Heart right ventricle (tissue), 16 donors: ENCODE results near the gene FAM229A. TPM values are rescaled to one million over a fixed set of nuclear protein-coding genes. Genes with fewer than 3 reads are reported as not detected.

Experiments
- ATAC-seq, 8 donors: fragments of 200-7000 bp; cut with Tn5 transposase; one replicate each; pipeline ENCODE4 v1.9.1; 2020; ENCODE audit warnings: mild to moderate bottlenecking in 8 of 8, moderate library complexity in 8 of 8, moderate number of reproducible peaks in 1 of 8
- DNase-seq, 2 donors: peaks; one replicate each; pipeline ENCODE4 v3.0.0-alpha.2; 2020
- H3K27ac ChIP-seq, 10 donors: fragments of 200-600 bp; sonication (generic) in 2 of 10; one replicate each; pipeline versions ENCODE4 v1.5.0 to v1.8.0; 2020 to 2022; ENCODE audit warnings: mild to moderate bottlenecking in 3 of 10
- H3K27me3 ChIP-seq, 7 donors: fragments of 200-600 bp; one replicate each; pipeline ENCODE4 v1.8.0; 2021 to 2022; ENCODE audit warnings: mild to moderate bottlenecking in 2 of 7
- H3K36me3 ChIP-seq, 9 donors: fragments of 200-600 bp; sonication (generic) in 1 of 9; one replicate each; pipeline versions ENCODE4 v1.5.0 to v1.8.0; 2020 to 2022; ENCODE audit warnings: mild to moderate bottlenecking in 2 of 9
- H3K4me1 ChIP-seq, 9 donors: fragments of 200-600 bp; sonication (generic) in 1 of 9; one replicate each; pipeline versions ENCODE4 v1.5.0 to v1.8.0; 2020 to 2022; ENCODE audit warnings: mild to moderate bottlenecking in 4 of 9
- H3K4me3 ChIP-seq, 10 donors: fragments of 200-600 bp; sonication (generic) in 2 of 10; one replicate each; pipeline versions ENCODE4 v1.5.0 to v1.8.0; 2020 to 2022; ENCODE audit warnings: mild to moderate bottlenecking in 7 of 10, moderate library complexity in 2 of 10
- H3K9me3 ChIP-seq, 11 donors: fragments of 200-600 bp in 10 of 11; sonication (generic) in 2 of 11; one replicate each; pipeline versions ENCODE4 v1.5.0 to v1.8.0; 2013 to 2022; ENCODE audit warnings: mild to moderate bottlenecking in 2 of 11, control low read depth in 1 of 11, moderate library complexity in 1 of 11
- CTCF ChIP-seq, 9 donors: fragments of 200-600 bp; sonication (generic) in 2 of 9; IDR thresholded peaks; one replicate each; pipeline versions ENCODE4 v1.5.0 to v1.8.0; 2021 to 2022; ENCODE audit warnings: antibody characterized with exemption in 9 of 9, mild to moderate bottlenecking in 5 of 9, moderate library complexity in 1 of 9
- WGBS, 2 donors: extraction: QIAGEN DNeasy Blood & Tissue Kit; methylation state at CpG; one replicate each; pipeline ENCODE4 v1.1.7; 2013; ENCODE audit warnings: inconsistent platforms in 1 of 2; 5-methylcytosine and 5-hydroxymethylcytosine counted together
- intact Hi-C, 10 donors: fragments of 100-400 bp; cut with DNase I; formaldehyde crosslinking; loops; one replicate each; pipeline versions ENCODE4 v1.11.1 to v1.14.2; 2022
- polyA plus RNA-seq, 2 donors: library from polyadenylated mRNA; stranded (reverse); fragments of 200-250 nt; gene quantifications; one replicate each; pipeline ENCODE4 v1.2.3, GENCODE V29; 2013
- total RNA-seq, 10 donors: library from RNA; stranded (reverse); fragmentation: NEBNext Ultra II Directional in 3 of 10; extraction: Animal tissue kit (Norgen Biotek cat#: 25700) in 3 of 10; gene quantifications; one replicate each; pipeline versions ENCODE4 v1.2.1 to v1.2.4, GENCODE V29; 2021 to 2023
- donor health status: Arrhythmogenic right ventricular cardiomyopathy.
- donor health status: ischemic (EF 13 %, LVEDD 7.1; RV severe dilation, severe dysfunction).
- donor health status: healthy with polysubstance abuse.
- donor health status: DM: no; HTN: yes; CAD: no.
- donor health status: DM: no; HTN: no; CAD: no.
- donor health status: ischemic (EF 25% LVEDD 6.9; RV normal size, moderate dysfunction).
- donor health status: ischemic (EF 25% LVEDD 5.7; RV mildly dilated, moderate dysfunction).
- donor health status: healthy.
- donor health status: DM: yes; HTN: yes; CAD: no.
- donor health status: Ischemic cardiomyopathy.
- donor health status: ischemic (EF 35%, LVEDD 5.7; RV mildly dilated, moderate dysfunction).
- donor health status: nonischemic (EF 11% LVEDD 7.7; RV severe dilation, severe dysfunction).
- donor health status: DM: yes; HTN: yes; CAD: no.
- donor health status: PGD.
- donor health status: ischemic (EF 29% LVEDD 5.4; RV normal size, mild dysfunction).
- donor health status: nonischemic (EF 23%, LVEDD 6.1; RV moderate dilation, normal function).

The FAM229A gene
- total and polyA plus RNA-seq, 12 donors, result 0.93 to 13.4 (median 2.3) TPM

GRCh38 chr1:32336963-32337675, 25.2 kb downstream of the FAM229A start:
- ATAC-seq (peak in 7 of 8 donors; percentile 16 to 52 (median 40)), DNase-seq (peak in 1 of 2 donors; percentile 52)
- no peak for TF ChIP-seq CTCF (IDR thresholded peaks at IDR 0.05)
- peak overlapping the region in 9 of 10 donors; percentile 62 to 89 (median 85) for H3K27ac ChIP-seq
- intact Hi-C loops, result loop anchor here in 1 of 10 donors (5.0 kb wide), 1 partner anchor 55 kb away; the partner anchor contains the start of gene BSDC1
- no peaks in the 10 kb centered on the region for H3K9me3 ChIP-seq
- 45 to 71% methylated on average over 8 of the region's 8 CpGs for WGBS, 2 donors
- peaks cover 0 to 11% (median 0%) of the 10 kb centered on the region in 7 donors for H3K27me3 ChIP-seq
- H3K4me1 ChIP-seq, result peaks cover 0 to 65% (median 44%) of the 10 kb centered on the region in 9 donors
- peak overlapping the region in 3 of 10 donors; percentile 72 to 77 (median 74) for H3K4me3 ChIP-seq
- peaks cover 0 to 24% (median 11%) of the 10 kb centered on the region in 9 donors for H3K36me3 ChIP-seq

- peak overlapping the region; percentile 50 to 81 (median 72) for H3K4me3 ChIP-seq
- WGBS, 2 donors, result 26 to 27% methylated on average over 15 of the region's 15 CpGs
- peaks cover 0 to 59% (median 44%) of the 10 kb centered on the region in 9 donors for H3K4me1 ChIP-seq
- ATAC-seq (peak in 7 of 8 donors; percentile 4 to 32 (median 12)), DNase-seq (no peak)
- intact Hi-C loops, result loop anchor here in 1 of 10 donors (5.0 kb wide), 1 partner anchor 56 kb away; the partner anchor contains the start of gene BSDC1
- no peak for TF ChIP-seq CTCF (IDR thresholded peaks at IDR 0.05)
- H3K27me3 ChIP-seq, result peaks cover 0 to 11% (median 0%) of the 10 kb centered on the region in 7 donors
- peak overlapping the region in 9 of 10 donors; percentile 62 to 89 (median 85) for H3K27ac ChIP-seq
- H3K9me3 ChIP-seq, result no peaks in the 10 kb centered on the region
- peaks cover 0 to 30% (median 17%) of the 10 kb centered on the region in 9 donors for H3K36me3 ChIP-seq
These were observed 25.7 kb downstream of the FAM229A start for GRCh38 chr1:32336591-32336932.

- Histone ChIP-seq H3K4me3 (peak within 1 kb of the TSS; percentile 50 to 81 (median 72)), H3K9me3 (no peaks in the 10 kb centered on the region), H3K27ac (peak within 1 kb of the TSS in 9 of 10 donors; percentile 62 to 89 (median 85)), H3K4me1 (peaks cover 0 to 58% (median 44%) of the 10 kb centered on the region in 9 donors), H3K27me3 (peaks cover 0 to 11% (median 0%) of the 10 kb centered on the region in 7 donors), H3K36me3 (peaks cover 0 to 36% (median 23%) of the 10 kb centered on the region in 9 donors)
- no peak for TF ChIP-seq CTCF (IDR thresholded peaks at IDR 0.05)
- 1% methylated on average over 38 to 88 of the region's 95 CpGs for WGBS, 2 donors
- DNase-seq, result peak; percentile 84 to 87
- ATAC-seq, result peak; percentile 63 to 78 (median 74)
- intact Hi-C loops, result loop anchor here in 1 of 10 donors (5.0 kb wide), 1 partner anchor 56 kb away; the partner anchor contains the start of gene BSDC1
These were observed 26.3 kb downstream of the FAM229A start, which contains the start of gene MARCKSL1 for GRCh38 chr1:32335790-32336590. Gene MARCKSL1 (minus strand): TSS chr1:32336233. CDS start chr1:32336033, 200 bp downstream.

- H3K9me3 ChIP-seq, result no peaks in the 10 kb centered on the region
- ATAC-seq (peak in 3 of 8 donors; percentile 2 to 9 (median 2)), DNase-seq (no peak)
- intact Hi-C loops, result loop anchor here in 1 of 10 donors (5.0 kb wide), 1 partner anchor 57 kb away; the partner anchor contains the start of gene BSDC1
- peak overlapping the region; percentile 50 to 81 (median 72) for H3K4me3 ChIP-seq
- H3K36me3 ChIP-seq, result peaks cover 0 to 41% (median 27%) of the 10 kb centered on the region in 9 donors
- peaks cover 0 to 58% (median 44%) of the 10 kb centered on the region in 9 donors for H3K4me1 ChIP-seq
- WGBS, 2 donors, result 0 to 1% methylated on average over 28 to 34 of the region's 34 CpGs
- TF ChIP-seq CTCF (IDR thresholded peaks at IDR 0.05), result no peak
- H3K27ac ChIP-seq, result peak overlapping the region in 9 of 10 donors; percentile 61 to 89 (median 85)
- H3K27me3 ChIP-seq, result peaks cover 0 to 11% (median 0%) of the 10 kb centered on the region in 7 donors
These were observed 26.8 kb downstream of the FAM229A start for GRCh38 chr1:32335535-32335789.
